Activated naive CD4-positive, alpha-beta T cell treated with Interleukin-2 at 50 U/mL for 16 hours (primary cell): ENCODE data around the gene KCTD11.
"Not testable (repeated sequence)": the region's sequence is repeated elsewhere in the genome, so short reads cannot be mapped to it uniquely, and the experiment has no call there.

Source experiments
- DNase-seq: peaks from one replicate; pipeline ENCODE4 v3.0.0-alpha.2; 2020

KCTD11 gene

DNA sequence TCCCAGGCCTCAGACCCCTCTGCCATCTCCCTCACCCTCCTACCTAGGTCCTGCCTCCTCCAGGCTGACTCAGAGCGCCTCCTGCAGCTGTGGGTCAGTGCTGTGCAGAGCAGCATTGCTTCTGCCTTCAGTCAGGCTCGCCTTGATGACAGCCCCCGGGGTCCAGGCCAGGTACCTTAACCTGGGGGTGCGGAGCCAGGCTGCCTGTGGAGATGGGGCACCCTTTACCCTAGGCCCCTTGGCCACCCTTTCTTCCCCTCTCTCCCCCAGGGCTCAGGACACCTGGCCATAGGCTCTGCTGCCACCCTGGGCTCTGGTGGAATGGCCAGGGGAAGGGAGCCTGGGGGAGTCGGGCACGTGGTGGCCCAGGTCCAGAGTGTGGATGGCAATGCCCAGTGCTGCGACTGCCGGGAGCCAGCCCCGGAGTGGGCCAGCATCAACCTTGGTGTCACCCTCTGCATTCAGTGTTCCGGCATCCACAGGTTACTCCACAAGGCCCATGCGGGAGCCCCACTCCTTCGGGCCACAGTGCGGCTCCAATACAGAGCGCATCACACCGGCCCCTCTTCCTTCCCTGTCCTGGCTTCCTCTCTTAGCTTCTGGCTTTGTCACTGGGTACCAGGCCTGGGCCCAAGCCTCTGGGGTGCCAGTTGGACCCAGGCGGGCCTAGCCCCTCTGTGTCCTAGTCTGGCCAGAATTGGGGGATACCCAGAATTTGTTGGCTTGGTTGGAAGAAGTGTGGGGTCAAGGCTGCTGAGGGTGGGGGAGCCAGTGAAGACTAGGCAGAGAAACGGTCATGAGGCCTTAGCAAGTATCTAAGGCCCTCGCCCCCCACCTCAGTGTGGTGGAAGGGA is 5.0 kb upstream of the KCTD11 start:
- DNase-seq = no peak

DNA sequence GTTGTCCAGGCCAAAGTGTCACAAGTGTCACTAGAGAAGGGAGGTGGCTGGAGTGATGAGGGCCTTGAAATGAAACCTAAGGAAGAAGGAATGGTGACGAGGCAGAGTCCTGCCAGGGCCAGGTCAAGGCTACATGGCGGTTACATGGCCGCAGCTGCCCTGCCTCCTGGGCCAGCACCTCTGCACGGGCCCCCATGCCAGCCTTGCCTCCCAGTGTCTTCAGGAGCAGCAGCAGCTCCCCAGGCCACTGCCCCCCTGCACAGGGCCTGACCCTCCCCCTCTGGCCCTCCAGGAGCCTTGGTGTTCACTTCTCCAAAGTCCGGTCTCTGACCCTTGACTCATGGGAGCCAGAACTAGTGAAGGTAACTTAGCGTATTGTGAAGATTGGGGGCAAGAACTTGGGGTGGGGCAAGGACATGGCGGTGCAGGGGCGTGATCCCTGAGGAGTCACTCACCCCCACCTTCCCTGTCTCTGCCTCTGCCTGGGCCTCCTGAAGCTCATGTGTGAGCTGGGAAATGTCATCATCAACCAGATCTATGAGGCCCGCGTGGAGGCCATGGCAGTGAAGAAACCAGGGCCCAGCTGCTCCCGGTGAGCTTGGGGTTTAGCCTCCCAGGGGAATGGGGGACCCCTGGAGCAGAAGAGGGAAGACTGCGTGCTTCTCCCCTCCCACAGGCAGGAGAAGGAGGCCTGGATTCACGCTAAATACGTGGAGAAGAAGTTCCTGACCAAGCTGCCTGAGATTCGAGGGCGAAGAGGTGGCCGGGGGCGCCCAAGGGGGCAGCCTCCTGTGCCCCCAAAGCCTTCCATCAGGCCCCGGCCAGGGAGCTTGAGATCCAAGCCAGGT is 4.1 kb upstream of the KCTD11 start:
- DNase-seq = no peak

DNA sequence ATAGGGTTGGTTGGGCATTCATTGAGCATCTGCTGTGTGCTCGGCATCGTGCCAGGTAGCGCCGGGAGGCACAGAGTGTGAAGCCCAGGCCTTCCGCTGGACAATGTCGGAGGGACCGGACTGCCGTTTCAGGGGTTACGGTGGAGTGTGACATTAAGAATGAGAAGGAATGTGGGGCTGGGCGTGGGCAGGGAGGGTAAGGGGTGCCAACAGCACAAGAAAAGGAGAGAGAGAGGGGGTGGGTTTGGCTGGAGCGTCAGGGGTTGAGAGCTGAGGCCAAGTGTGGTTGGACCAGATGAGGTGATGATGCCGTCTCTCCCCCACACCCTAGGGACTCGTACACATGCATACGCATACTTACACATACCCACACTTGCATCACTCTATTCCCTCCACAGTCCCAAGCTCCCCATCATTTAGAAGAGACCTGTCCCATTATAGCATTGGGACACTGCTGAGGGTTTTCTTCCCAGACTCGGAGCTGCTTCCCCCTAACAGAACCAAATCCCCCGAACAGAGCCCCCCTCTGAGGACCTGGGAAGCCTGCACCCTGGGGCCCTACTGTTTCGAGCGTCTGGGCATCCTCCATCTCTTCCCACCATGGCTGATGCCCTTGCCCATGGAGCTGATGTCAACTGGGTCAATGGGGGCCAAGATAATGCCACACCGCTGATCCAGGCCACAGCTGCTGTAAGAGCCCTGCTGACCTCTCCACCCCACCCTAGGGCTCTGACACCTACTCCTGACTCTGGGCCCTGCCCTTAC is 3.3 kb upstream of the KCTD11 start:
- DNase-seq = no peak

DNA sequence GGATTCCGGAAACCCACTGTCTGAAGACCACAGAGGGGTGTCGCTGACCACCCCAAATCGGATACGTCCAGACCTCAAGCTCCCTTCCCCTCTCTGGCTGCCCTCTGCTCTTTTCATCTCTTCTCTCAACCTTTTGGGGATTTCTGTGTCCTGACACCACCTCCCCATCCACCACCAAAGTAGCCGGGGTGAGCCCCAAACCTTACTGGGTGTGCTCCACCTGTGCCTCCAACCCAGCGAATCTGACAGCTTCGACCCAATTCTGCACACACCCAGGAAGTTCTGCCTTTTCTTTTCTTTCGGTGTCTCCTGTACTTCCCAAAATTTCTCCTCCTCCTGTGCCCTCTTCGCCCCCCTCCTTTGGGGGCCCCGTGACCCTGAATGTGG is 534 bp downstream of the KCTD11 start:
- no peak for DNase-seq

DNA sequence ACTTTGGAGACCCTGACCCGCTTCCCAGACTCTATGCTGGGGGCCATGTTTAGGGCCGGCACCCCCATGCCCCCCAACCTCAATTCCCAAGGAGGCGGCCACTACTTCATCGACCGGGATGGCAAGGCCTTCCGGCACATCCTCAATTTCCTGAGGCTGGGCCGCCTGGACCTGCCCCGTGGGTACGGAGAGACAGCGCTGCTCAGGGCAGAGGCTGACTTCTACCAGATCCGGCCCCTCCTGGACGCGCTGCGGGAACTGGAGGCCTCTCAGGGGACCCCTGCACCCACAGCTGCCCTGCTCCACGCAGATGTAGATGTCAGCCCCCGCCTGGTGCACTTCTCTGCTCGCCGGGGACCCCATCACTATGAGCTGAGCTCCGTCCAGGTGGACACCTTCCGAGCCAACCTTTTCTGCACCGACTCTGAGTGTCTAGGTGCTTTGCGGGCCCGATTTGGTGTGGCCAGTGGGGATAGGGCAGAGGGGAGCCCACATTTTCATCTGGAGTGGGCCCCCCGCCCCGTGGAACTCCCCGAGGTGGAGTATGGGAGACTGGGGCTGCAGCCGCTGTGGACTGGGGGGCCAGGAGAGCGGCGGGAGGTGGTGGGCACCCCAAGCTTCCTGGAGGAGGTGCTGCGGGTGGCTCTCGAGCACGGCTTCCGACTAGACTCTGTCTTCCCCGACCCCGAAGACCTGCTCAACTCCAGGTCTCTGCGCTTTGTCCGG is 1.1 kb downstream of the KCTD11 start:
- no peak for DNase-seq

DNA sequence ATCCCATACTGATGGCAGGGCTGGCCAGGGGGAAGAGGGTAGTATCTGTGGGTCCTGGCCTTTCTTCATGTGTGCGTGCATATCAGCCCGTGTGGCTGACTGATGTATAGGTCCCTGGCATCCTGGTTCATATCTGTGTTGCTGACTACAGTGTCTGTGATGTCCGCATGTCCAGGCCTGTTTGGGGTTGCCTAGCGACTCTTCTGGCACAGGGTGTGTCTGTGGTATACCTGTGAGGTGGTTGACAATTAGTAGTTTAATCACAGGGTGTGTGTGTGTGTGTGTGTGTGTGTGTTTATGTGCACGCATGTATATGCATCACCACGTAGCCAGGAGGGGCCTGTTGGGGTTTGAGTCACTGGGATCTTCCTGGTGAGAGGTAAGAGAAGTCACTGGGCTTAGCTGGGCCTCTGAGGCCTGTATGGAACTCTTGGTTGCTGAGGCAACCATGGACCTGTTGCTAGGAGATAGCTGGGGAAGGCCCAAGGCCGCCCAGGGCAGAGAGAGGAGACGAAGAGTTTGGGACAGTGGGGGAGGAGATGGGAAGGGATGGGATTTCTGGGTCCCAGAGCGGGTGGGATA is 2.4 kb downstream of the KCTD11 start:
- peak; percentile 33 for DNase-seq

DNA sequence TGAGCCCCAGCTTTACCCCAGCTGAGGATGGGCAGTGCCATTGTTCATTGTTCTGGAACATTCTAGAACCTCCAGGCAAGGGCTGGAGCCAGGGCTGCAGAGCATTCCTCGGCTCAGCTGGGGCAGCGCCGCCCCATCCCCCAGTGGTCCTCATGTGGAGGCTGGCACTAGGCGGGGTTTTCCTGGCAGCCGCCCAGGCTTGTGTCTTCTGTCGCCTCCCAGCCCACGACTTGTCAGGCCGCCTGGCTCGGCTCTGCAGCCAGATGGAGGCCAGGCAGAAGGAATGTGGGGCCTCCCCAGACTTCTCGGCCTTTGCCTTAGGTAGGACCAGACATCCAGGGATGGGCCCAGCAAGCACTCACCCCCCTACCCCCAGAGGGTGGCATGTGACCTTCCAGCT is 3.1 kb downstream of the KCTD11 start, which contains the start of gene TMEM95:
Gene TMEM95 (plus strand): TSS at position 104 of the 400 bp plus-strand sequence. CDS start 49 bp downstream, at position 153.
- no peak for DNase-seq

DNA sequence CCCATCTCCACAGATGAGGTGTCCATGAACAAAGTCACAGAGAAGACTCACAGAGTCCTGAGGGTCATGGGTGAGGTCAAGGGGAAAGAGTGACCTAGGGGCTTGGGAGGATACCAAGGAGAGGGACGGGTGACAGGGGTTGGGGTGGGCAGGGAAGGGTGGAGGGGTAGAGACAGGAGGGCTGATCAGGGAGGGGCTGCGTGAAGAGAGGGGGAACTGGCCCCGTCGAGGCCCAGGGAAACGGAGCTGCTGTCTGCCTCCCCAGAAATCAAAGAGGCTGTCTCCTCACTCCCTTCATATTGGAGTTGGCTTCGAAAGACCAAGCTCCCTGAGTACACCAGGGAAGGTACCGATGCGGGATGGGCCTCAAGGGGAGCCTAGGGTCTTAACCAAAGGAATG is 3.6 kb downstream of the KCTD11 start:
- no peak for DNase-seq

DNA sequence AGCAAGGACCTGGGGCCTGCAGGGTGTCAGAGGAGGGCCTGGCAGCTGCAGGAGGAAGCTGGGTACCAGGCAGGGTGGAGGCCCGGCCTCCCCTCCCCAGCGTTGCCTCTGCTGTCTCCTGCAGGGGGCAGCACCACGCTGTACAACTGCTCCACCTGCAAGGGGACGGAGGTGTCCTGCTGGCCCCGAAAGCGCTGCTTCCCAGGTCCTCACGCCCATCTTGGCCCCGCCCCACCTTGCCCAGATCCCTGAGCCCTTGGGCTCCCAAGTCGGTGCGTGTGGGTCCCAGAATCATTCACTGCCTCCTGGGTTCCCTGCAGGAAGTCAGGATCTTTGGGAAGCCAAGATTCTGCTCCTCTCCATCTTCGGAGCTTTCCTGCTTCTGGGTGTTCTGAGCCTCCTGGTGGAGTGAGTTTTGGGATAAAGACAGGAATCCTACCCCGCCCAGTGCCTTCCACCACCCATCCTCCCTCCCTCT is 4.1 kb downstream of the KCTD11 start:
- peak; percentile 86 for DNase-seq

DNA sequence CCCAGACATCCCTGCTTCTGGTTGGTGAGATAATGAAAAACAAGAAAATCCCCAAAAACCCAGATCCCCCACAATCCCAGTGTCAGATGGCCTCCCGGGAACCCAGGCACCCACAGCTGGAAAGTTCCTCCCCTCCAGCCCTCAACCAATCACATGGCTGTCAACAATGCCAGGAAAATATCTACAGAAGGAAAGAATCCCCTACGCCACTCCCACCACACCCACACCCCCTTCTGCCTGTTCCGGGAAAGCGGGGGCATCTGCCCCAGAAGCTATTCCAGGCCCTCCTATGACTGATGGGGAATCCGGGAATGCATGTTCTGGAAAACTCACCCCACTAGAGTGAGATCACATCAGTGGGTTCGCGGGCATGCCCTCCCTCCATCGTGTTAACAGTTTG is 4.8 kb downstream of the KCTD11 start:
- no peak for DNase-seq

DNA sequence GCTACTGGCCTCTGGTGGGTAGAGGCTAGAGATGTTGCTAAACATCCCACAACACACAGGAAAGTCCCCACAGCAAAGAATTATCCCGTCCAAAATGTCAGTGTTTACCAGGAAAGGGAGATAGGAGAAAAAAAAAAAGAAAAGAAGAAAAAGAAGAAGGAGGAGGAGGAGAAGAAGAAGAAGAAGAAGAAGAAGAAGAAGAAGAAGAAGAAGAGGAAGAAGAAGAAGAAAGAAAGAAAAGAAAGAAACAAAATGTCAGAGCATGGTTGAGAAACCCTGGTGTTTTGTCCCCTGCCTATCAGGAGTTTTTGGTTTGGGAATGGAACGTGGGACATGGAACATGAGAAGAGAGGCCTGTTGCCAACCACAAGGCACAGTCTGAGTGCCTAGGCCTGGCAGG is 5.4 kb downstream of the KCTD11 start:
- no peak for DNase-seq

DNA sequence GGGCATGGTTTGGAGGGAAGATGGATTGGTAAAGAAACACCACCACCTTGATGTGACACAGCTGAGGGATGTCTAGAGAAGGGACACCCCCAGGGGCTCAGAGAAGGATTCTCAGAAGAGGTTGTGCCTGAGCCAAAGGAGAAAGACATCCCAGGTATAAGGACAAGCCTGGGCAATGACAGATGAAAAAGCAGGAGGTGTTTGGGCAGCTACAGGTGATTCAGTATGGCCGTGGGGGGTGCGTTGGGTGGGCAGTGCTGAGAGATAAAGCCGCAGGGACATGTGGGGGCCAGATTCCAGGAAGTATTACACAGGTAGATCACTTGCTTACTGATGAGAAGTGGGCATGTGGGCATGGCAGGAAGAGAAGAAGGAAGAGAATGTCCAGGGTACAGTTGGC is 9.9 kb downstream of the KCTD11 start:
- DNase-seq = no peak

DNA sequence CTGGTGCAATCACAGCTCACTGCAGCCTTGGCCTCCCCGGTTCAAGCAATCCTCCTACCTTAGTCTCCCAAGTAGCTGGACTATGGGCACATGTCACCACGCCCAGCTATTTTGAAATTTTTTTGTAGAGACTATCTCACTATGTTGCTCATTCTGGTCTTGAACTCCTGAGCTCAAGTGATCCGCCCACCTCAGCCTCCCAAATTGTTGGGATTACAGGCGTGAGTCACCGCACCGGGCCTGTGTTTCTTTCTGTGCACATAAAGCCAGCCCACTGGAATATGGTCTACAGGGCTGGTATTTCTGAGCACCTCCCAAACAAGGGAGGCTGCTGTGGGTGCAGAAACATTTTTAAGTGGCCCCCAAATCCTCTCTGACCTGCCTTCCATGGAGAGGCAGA is 11.3 kb downstream of the KCTD11 start:
- no peak for DNase-seq

DNA sequence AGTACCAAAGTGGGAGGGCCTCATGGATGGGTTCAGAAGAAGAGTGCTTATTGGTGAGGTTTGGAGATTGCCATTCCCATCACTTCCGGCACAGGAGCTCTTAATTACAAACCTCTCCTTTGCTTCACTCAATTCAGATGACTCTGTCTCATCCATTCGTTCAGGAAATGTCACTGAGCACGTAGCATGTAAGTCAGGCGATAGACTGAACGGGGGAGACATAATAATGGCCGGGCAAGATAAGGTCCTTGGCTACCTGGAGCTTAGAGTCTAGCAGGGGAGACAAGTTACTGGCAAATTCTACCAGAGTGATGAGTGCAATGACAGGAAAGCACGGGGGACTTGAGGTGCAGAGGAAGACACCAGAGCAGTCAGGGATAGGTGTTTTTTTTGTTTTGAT is 14.0 kb downstream of the KCTD11 start:
- DNase-seq = not testable (repeated sequence)

DNA sequence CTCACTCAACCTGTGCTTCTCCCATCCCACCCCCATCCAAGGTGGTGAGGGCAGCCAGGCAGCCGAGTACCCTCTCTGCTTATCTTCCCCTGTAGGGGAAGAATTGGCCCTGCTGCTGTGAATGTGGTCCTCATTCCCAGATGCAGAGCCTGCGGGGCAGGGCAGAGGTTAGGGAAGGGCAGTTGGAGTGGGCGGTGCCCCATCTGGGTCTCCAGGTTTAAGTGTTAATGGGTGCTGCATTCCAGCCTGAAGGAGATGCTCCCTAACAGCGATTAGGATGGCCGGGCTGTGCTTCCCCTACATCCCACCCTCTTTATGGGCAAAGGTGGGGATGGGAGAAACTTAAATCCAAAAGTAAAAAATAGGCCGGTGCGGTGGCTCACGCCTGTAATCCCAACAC is 15.1 kb downstream of the KCTD11 start:
- DNase-seq = no peak

DNA sequence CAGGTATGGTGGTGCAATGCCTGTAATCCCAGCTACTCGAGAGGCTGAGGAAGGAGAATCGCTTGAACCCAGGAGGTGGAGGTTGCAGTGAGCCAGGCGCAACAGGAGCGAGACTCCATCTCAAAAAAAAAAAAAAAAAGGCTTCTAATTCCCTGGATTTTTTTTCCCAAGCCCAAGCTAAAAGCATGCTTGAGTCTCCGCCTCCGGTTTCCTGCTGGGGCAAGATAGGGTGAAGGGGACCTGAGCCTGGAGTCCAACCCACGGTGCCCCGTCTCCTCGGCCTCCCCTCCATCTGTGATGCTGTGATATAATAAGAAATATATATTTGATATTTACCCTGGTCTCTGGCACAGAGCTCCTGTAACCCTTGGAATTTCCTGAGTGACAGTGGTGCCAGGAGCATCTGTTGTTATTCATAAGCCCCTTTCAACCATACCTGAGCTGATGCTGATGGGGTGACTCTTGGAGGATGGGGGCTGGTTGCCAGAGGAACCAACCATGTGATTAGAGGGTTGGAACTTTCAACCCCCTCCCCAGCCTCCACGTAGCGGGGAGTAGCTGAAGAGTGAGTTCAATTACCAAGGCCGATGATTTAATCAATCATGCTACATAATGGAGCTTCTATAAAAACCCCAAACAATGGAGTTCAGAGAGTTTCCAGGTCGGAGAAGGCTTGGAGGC is 16.1 kb downstream of the KCTD11 start:
- DNase-seq = no peak

DNA sequence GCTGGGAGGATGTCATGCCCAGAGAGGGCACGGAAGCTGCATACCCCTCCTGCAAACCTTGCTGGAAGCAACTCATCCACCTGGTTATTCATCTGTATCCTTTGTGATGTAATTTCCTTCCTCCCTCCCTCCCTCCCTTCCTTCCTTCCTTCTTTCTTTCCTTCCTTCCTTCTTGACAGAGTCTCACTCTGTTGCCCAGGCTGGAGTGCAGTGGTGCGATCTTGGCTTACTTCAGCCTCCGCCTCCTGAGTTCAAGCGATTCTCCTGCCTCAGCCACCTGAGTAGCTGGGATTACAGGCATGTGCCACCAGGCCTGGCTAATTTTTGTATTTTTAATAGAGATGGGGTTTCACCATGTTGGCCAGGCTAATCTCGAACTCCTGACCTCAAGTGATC is 16.6 kb downstream of the KCTD11 start:
- not testable (repeated sequence) for DNase-seq

DNA sequence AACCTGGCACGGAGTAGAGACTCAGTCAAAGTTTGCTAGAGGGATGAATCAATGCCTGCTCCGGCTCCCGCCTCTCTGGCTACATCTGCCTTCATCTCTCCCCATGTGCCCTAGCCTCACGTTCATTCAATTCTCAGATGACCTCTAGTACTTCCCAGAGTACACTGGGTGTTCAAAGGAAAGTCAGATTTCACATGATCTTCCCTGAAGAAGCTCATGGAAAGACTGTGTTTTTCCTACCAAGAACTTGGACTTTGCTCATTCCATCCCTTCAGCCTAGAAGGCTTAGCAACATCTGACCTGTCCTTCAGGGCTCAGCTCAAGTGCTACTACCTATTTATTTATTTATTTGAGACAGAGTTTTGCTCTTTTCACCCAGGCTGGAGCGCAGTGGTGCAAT is 17.9 kb downstream of the KCTD11 start:
- no peak for DNase-seq

DNA sequence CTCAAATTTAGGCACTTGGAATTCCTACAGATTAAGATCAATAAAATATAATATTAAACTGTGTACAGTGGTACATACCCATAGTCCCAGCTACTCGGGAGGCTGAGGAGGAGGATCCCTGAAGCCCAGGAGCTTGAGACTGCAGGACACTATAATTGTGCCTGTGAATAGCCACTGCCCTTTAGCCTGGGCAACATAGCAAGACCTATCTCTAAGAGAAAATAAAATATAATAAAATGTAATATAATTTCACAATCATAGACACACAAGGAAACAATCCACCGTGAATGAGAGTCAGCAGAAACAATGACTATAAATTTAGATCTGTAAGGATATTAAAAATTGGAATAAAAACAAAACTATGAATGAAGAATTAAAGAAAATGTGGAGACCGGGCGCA is 18.9 kb downstream of the KCTD11 start:
- DNase-seq = no peak

DNA sequence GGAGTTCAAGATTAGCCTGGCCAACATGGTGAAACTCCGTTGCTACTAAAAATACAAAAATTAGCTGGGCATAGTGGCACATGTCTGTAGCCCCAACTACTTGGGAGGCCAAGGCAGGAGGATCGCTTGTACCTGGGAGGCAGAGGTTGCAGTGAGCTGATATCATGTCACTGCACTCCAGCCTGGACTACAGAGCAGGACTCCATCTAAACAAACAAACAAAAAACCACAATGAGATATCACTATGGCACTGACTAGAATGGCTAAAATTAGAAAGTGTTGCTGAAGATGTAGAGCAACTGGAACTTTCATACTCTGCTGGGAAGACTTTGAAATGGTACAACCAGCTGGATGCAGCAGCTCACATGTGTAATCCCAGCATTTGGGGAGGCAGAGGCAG is 22.4 kb downstream of the KCTD11 start:
- no peak for DNase-seq

DNA sequence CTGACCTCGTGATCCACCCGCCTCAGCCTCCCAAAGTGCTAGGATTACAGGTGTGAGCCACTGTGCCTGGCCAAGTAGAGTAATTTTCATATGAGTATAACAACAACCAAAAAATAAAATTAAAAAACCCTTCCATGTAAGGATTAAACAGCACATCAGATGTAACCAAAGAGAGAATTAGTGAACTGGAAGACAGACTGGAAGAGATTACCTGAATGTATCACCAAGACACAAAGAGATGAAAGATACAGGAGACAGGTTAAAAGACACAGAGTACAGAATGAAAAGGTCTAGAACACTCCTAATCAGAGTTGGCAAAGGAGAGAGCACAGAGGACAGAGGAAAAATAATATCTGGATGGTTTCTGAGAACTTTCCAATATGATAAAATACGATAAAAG is 27.2 kb downstream of the KCTD11 start:
- DNase-seq = no peak

DNA sequence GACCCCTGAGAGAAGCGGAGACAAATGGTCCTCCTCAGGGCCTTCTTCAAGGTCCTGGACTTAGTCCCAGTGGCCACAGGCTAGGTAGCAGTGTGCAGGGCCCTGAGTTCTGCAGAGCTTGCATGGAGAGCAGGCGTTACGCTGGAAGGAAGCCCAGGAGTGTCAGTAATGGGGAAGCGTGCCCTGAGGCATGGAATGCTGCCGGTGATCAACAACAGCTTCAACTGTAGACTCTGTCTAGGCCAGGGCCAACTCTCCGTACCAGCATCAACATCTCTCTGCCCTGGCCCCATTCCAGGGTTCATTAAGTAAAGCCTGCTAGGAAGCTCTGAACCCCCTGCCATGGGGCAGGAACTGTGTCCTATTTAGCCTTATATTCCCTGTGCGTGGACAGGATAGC is 28.4 kb downstream of the KCTD11 start:
- DNase-seq = no peak
